ENCODE measurements around the gene TMEM11.
"Not testable (repeated sequence)": the region's sequence is repeated elsewhere in the genome, so short reads cannot be mapped to it uniquely, and the experiment has no call there.

The TMEM11 gene

DNA sequence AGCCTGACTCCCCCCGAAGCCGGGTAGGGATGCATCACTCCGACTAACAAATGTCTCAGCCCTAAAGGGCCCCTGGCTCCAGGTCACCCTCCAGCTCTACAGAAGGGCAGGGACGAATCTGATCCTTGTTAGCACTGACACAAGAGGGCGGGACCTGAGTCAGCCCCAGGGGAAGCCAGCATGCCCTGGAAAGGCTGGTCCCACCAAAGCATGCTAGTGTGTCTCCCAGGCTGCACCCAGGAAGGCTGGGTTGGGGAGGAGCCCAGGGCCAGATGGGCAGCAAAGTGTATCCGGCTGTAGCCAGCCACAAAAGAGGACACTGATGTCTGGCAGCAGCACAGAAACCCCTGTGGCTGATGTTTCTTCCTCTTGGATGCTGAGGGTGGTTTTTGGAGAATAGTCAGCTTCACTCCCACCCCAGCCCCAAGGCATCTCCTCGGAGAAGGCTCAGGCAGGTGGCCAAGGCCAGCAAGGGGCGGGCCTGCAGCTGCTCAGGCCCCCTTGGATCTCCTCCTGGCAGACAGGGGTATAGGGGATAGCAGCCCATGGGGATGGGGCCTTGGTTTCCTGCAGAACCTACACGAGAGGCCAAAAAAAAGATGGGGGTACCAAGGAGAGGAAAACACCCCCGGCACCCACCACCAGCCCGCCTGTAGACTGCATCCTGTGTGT lies 28.2 kb upstream of the TMEM11 start:
- DNase-seq, result no peak

- no peak for DNase-seq
Observed at GRCh38 chr17:21241564-21241963, 27.6 kb upstream of the TMEM11 start.

DNA sequence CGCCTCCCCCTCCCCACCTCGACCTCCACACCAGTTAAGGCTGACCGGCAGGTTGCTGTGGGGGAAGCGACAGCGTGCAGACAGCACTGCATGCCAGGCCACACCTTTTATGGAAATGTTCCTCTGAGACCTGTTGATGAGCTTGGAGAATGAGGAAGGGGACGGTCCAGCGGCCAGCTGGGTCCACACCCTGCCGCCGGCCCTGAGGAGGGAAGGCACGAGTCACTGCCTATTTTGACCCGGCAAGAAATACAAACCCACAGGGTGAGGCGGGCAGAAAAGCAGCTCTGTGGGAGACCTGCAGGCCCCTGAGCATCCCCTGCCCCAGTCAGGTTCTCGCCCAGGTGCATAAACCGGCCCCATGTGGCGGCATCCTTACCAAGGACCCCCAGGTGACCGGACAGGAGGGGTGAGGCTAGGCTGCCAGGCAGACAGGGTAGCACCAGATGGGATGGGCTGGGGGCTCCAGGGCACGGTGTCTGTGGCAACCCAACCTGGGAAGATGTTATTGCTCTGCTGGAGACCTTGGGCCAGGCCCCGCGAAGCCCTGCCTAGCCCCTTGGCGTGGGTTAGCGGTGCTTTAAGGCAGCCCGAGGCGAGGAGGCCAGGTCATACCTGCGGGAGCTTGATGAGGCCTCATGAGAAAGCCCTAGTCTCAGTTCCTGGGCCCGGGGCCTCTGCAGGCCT lies 26.6 kb upstream of the TMEM11 start:
- DNase-seq, result no peak

DNA sequence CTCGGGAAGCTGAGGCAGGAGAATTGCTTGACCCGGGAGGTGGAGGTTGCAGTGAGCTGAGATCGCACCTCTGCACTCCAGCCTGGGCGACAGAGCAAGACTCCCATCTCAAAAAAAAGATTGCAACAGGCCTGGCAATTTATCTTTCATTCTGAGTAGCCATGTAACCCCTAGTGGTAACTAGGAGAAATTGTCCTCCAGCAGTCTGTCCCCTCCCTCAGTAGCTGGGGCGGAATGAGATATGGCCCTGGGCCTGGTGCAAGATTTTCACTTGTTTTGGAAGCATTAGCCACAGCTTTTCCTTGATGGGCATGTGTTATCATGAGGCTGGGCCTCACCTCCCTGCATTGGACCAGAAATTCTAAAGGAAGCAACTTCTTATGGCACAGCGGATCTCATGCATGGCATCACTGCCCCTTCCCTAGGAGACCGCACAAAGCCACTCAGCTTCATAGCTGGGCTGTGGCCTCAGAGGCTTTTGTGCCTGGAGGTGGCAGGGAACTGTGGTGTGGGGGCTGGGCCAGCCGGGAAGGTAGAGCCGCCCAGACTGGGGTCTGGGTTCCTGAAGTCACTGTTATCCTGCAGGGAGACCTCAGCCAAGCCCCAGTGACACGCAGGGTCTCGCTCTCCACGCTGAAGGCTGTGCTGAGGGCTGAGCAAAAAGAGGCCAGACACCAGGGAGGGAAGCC lies 25.9 kb upstream of the TMEM11 start:
- DNase-seq, result no peak

DNA sequence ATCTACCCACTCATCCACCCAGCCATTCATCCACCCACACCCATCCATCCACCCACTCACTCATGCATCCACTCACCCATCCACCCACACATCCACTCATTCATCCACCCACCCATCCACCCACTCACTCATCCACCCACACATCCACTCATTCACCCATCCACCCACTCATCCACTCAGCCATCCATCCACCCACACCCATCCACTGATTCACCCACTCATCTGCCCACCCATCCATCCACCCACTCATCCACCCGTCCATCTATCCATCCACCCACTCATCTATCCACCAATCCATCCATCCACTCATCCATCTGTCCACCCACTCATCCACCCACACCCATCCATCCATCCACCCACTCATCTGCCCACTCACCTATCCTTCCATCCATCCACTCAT lies 22.0 kb upstream of the TMEM11 start:
- no peak for DNase-seq

- DNase-seq, result no peak
Observed at GRCh38 chr17:21233581-21234347, 19.8 kb upstream of the TMEM11 start.

DNA sequence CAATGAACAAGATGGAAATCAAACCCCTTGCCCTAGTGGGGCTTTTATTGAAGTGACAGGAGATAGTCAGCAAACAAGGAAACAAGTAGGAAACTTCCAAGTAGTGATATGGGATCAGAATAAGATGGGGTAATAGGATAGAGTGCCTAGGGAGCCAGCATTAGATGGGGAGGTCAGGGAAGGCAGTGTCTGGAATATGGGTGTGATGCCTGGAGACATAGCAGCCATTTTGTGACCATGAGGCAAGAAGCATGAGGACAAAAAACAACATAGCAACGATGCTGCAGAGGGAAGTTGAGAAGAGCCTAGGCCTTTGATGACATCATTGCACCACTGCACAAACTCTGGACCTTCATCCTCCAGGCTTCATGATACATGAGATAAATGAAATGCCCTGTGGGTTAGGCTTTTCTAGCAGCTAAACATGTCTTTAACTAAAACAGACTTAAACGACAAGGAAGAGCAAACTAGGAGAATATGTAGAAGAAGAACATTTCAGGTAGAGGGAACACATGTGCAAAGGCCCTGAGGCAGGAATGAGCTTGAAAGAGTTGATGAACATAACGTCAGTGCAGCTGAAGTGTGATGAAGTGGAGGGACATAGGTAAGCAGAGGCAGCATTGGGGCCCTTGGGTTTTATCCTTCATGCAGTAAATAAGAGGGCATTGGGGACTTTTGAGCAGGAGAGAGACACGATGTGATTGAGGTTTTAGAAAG lies 18.2 kb upstream of the TMEM11 start:
- DNase-seq, result no peak

- DNase-seq, result no peak
Observed at GRCh38 chr17:21231533-21231932, 17.6 kb upstream of the TMEM11 start.

DNA sequence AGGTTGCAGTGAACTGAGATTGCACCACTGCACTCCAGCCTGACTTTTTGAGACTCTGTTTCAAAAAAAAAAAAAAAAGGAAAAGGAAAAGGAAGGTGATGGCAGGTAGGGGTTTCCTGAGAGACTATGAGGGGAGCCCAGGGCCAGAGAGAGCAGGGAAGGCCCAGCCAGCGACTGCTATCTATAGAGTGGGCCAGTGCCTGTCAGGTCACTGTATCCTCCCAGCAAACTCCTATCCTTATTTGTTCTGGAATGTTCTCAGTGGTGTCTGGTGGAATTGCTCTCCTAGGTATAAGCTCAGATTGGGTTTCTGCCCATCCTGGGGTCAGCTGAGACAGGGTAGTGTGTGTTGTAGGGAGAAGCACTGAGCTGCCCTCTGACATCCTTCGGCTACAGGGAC lies 14.9 kb upstream of the TMEM11 start:
- DNase-seq, result no peak

- no peak for DNase-seq
Observed at GRCh38 chr17:21228111-21228510, 14.2 kb upstream of the TMEM11 start.

GRCh38 chr17:21227277-21227676 lies 13.3 kb upstream of the TMEM11 start:
- not testable (repeated sequence) for DNase-seq

DNA sequence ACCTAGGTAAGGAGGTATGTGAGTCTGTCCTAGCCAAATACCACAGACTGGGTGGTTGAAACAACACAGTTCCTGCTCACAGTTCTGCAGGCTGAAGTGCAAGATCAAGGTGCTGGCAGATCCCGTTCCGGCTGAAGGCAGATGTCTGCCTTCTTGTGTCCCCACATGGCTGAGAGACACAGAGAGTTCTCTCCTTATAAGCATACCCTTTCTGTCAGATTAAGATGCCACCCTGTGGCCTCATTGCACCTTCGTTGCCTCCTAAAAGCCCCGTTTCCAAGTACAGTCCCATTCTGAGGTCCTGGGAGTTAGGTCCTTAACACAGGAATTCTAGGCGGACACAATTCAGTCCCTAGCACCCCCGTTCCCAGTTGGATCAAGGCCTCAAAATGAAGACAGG lies 9.1 kb upstream of the TMEM11 start:
- no peak for DNase-seq

- no peak for DNase-seq
Observed at GRCh38 chr17:21218831-21219380, 4.9 kb upstream of the TMEM11 start.

DNA sequence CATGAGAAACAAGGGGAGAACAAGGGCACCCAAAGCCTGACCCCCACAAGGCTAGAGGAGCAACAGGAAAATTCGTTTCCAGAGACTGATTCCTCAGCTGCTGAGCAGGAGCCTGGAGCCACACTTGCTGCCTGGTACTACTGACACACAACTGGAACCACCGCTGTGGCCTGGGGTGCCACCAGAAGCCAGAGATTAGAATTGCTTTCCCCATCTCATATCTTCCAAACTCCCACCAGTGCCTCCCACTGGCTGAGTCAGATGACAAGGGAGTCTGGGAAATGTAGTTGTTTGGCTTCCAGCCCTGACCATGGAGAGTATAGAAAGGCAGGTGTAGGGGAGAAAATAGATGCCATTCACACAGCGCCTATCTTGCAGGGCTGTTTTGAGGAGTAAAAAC lies 4.1 kb upstream of the TMEM11 start:
- no peak for DNase-seq

GRCh38 chr17:21217346-21217745 lies 3.4 kb upstream of the TMEM11 start:
- DNase-seq, result no peak

- DNase-seq, result no peak
Observed at GRCh38 chr17:21215935-21216334, 2.0 kb upstream of the TMEM11 start.

- no peak for DNase-seq
Observed at GRCh38 chr17:21214777-21215541, 998 bp upstream of the TMEM11 start.

DNA sequence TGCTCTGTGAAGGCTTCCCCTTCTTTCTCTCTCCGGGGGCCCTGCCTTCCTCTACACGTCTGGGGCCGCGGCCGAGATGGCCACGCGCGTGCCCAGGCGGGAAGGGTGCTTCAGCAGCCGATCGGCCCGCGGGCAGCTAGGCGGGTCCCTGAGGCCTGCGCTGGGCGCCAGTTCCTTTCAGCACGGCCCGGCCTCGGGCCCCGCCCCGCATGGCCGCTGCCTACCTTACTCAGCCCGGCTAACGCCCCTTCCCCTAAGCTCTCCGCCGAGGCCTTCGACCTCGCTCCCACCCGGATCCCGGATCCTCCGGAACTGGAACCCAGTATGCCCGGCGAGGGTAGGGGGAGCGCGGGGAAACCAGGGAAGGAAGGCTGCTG lies 335 bp downstream of the TMEM11 start:
- DNase-seq, result no peak

DNA sequence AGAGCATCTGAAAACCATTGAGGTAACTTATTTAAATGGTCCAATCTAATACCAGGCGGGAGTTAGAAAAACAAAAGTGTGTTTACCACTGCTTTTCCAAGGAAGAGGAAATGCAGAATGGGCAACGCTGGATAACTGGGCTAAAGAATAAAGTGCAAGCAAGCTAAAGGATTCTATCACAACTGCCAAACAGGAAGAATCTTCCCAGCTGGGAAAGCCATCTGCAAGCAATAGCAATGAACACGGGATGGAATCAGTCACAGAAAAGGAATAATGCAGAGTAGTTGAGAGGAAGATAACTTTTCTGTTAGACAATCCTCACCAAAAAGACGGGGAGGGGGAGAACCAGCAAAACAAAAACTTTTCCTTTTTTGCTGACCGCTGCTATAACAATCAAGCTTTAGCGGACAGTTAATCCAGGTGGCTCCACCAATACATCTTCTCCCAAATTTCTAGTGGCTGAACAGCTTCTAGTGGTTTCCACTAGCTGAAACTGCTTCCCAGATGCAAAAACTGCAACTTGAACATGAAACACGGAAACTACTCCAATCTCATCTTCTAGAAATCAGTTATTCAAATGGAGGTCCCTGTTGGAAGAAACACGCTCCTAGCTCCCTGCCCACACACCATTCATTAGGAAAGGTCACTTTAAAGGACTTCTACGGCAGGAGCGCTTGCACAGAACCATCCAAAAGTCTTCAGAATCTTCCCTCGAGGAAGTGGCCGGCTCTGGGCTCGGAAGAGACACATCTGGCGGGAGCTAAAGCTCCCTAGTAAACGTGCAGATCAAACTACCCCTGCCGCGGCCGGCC lies 929 bp downstream of the TMEM11 start:
- DNase-seq, result no peak

DNA sequence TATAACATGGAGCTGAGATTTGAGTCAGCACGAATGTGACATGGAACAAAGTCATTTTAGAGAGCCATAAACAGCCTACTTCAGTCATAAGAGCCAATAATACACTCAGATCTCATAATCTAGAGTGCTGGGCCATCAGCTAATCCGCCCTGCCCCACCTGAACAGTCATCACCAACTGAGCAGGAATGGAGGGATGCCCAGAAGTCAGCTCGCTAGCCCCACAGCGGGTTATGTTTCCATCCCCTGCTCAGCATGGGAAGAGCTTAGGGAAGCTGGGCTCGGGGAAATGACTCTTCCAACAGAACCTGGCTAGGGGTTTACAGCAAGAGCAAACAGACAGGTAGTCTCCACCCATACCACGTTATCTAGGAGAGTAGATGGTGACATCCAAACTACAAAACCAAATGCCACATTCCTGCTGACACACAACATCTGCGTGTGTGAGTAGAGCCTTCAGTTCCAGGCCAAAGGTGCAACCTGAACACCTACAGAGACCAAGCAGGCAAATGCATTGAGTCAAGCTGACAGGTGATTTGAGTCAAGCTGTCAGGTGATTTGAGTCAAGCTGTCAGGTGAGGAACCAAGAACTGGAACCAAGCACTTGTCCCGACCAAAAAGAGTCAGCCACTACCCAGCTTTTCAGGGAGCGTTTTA lies 2.0 kb downstream of the TMEM11 start:
- DNase-seq, result no peak

All from T1000 (cell line).